HG02852 (cell line): ENCODE data around the gene TIMM8A.
A peak's percentile ranks its signal among the peaks of the same experiment; 100 is the strongest.

ENCODE experiments used
- ATAC-seq: cut with Tn5 transposase; IDR thresholded peaks from one replicate; pipeline ENCODE4 v1.9.1; 2021; ENCODE audit warnings: mild to moderate bottlenecking, moderate library complexity; ENCODE audit not compliant: unreplicated experiment

Gene TIMM8A

GRCh38 chrX:101348452-101349192 lies at the start of gene TIMM8A:
TIMM8A (minus strand) TSS chrX:101348742; CDS start chrX:101348664, 78 bp downstream.
- peak; percentile 97 for ATAC-seq

GRCh38 chrX:101397779-101398178 lies 49.2 kb upstream of the TIMM8A start:
- no peak for ATAC-seq

- no peak for ATAC-seq
Measured at GRCh38 chrX:101395789-101396188, 47.2 kb upstream of the TIMM8A start.

- no peak for ATAC-seq
Measured at GRCh38 chrX:101394372-101394771, 45.8 kb upstream of the TIMM8A start.

GRCh38 chrX:101393530-101394305 lies 45.2 kb upstream of the TIMM8A start:
- no peak for ATAC-seq

- ATAC-seq: no peak
Measured at GRCh38 chrX:101391831-101392230, 43.3 kb upstream of the TIMM8A start.

- ATAC-seq: peak; percentile 78
Measured at GRCh38 chrX:101390664-101391525, 42.4 kb upstream of the TIMM8A start, which contains the start of gene RPL36A. RPL36A (plus strand) TSS chrX:101391011; CDS start chrX:101391044, 33 bp downstream.

GRCh38 chrX:101388604-101389003 lies 40.1 kb upstream of the TIMM8A start:
- ATAC-seq: no peak

GRCh38 chrX:101386542-101386885 lies 38.0 kb upstream of the TIMM8A start:
- no peak for ATAC-seq

- peak; percentile 64 for ATAC-seq
Measured at GRCh38 chrX:101385795-101386541, 37.4 kb upstream of the TIMM8A start, which contains the start of gene BTK. BTK (minus strand) TSS chrX:101386191; CDS start chrX:101375284, 10,907 bp downstream.

- no peak for ATAC-seq
Measured at GRCh38 chrX:101385026-101385684, 36.6 kb upstream of the TIMM8A start.

- ATAC-seq: peak; percentile 75
Measured at GRCh38 chrX:101383679-101384205, 35.2 kb upstream of the TIMM8A start.

- no peak for ATAC-seq
Measured at GRCh38 chrX:101377547-101377946, 29.0 kb upstream of the TIMM8A start.

- peak; percentile 78 for ATAC-seq
Measured at GRCh38 chrX:101370888-101371504, 22.5 kb upstream of the TIMM8A start.

- ATAC-seq: no peak
Measured at GRCh38 chrX:101369687-101370086, 21.1 kb upstream of the TIMM8A start.

- ATAC-seq: no peak
Measured at GRCh38 chrX:101368800-101369199, 20.3 kb upstream of the TIMM8A start.

GRCh38 chrX:101365301-101365795 lies 16.8 kb upstream of the TIMM8A start:
- no peak for ATAC-seq

GRCh38 chrX:101362757-101363156 lies 14.2 kb upstream of the TIMM8A start:
- no peak for ATAC-seq

- ATAC-seq: no peak
Measured at GRCh38 chrX:101362116-101362515, 13.6 kb upstream of the TIMM8A start.
